Stimulated activated CD8-positive, alpha-beta memory T cell treated with anti-CD3 and anti-CD28 coated beads, Interleukin-15, amount 100 ng/mL, for 24 hours (primary cell): ENCODE data around the gene KCNK6.
"Not testable (repeated sequence)": the region's sequence is repeated elsewhere in the genome, so short reads cannot be mapped to it uniquely, and the experiment has no call there.

ENCODE experiments used
- DNase-seq: peaks from one replicate; pipeline ENCODE4 v3.0.0-alpha.2; 2020; ENCODE audit warnings: low read depth

KCNK6 gene

GRCh38 chr19:38362076-38362945, 42.7 kb downstream of the KCNK6 start:
- peak; percentile 56 for DNase-seq

GRCh38 chr19:38362946-38363688, 43.5 kb downstream of the KCNK6 start:
- not testable (repeated sequence) for DNase-seq

GRCh38 chr19:38367041-38367440, 47.4 kb downstream of the KCNK6 start:
- no peak for DNase-seq

GRCh38 chr19:38369584-38369983, 49.9 kb downstream of the KCNK6 start:
- DNase-seq = no peak

- DNase-seq = no peak
Observed at GRCh38 chr19:38370299-38370698, 50.7 kb downstream of the KCNK6 start.

GRCh38 chr19:38371081-38371480, 51.4 kb downstream of the KCNK6 start:
- DNase-seq = no peak

GRCh38 chr19:38373907-38374331, 54.3 kb downstream of the KCNK6 start:
- no peak for DNase-seq

GRCh38 chr19:38374332-38375097, 54.9 kb downstream of the KCNK6 start, which contains the start of gene PSMD8:
PSMD8 (plus strand) TSS chr19:38374571; CDS start chr19:38374602, 31 bp downstream.
- DNase-seq = peak; percentile 94

GRCh38 chr19:38375098-38375493, 55.5 kb downstream of the KCNK6 start:
- no peak for DNase-seq

GRCh38 chr19:38375748-38376147, 56.1 kb downstream of the KCNK6 start:
- DNase-seq = no peak

GRCh38 chr19:38376576-38376975, 56.9 kb downstream of the KCNK6 start:
- DNase-seq = no peak

- no peak for DNase-seq
Observed at GRCh38 chr19:38377052-38377451, 57.4 kb downstream of the KCNK6 start.

- DNase-seq = no peak
Observed at GRCh38 chr19:38378866-38379265, 59.2 kb downstream of the KCNK6 start.

GRCh38 chr19:38381138-38381537, 61.5 kb downstream of the KCNK6 start:
- no peak for DNase-seq
